Epithelial cell of prostate (primary cell): ENCODE results near the gene MREG.
"Not testable (repeated sequence)": the region's sequence is repeated elsewhere in the genome, so short reads cannot be mapped to it uniquely, and the experiment has no call there.

Experiments
- DNase-seq: peaks from one replicate; pipeline ENCODE4 v3.0.0-alpha.2; 2011; ENCODE audit warnings: low read depth, low spot score
- H3K27ac ChIP-seq: fragments of 450-650 bp; 2 replicates; pipeline ENCODE4 v1.5.1; 2017; ENCODE audit warnings: mild to moderate bottlenecking

The MREG gene

DNA sequence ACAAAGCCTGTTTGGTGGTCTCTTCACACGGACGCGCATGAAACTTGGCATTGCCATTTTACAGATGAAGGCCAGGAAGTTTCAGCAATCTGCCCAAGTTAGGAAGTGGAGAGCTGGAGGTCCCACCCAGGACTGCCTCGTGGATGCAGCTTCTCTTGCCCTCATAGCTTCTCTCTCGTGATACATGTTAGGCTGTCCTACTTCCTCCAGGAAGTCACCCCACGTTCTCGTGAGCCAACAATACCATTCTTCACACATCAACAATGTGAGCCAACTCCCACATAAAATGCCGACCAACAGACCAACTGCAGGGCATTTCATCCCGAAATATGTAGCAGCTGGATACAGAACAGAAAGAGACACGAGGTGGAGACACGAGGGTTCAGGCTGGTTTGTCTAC lies 85.3 kb downstream of the MREG start:
- no peak for DNase-seq

DNA sequence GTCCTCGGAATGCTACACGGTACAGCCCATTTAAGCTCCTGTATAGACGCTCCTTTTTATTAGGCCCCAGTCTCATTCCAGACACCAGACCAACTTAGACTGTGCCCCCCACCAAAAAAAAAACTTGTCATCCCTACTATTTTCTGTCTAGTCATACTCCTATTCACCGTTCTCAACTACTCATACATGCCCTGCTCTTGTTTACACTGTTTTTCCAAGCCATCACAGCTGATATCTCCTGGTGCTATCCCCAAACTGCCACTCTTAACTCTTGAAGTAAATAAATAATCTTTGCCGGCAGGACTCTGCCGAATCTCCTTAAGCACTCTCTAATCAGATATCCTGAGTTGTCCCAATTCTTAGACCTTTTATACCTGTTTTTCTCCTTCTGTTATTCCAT lies 86.4 kb downstream of the MREG start:
- not testable (repeated sequence) for H3K27ac ChIP-seq, DNase-seq

More for the DNA sequence above, 85.3 kb downstream of the MREG start:
- H3K27ac ChIP-seq, result no peak overlapping the region

DNA sequence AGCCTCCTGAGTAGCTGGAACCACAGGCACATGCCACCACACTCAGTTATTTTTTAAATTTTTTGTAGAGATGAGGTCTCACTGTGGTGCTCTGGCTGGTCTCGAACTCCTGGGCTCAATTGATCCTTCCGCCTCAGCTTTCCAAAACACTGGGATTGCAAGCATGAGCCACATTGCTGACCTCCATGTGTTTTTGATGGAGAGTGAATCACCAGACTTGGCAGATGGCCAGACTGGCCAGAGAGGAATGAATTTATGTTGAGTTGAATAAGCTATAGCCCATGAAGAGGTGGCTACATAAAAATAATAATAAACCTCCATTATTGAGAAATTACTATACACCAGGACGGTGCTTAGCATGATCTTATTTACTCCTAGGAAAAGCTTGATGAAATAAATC lies 91.5 kb downstream of the MREG start:
- DNase-seq, result no peak
- H3K27ac ChIP-seq, result no peak overlapping the region

DNA sequence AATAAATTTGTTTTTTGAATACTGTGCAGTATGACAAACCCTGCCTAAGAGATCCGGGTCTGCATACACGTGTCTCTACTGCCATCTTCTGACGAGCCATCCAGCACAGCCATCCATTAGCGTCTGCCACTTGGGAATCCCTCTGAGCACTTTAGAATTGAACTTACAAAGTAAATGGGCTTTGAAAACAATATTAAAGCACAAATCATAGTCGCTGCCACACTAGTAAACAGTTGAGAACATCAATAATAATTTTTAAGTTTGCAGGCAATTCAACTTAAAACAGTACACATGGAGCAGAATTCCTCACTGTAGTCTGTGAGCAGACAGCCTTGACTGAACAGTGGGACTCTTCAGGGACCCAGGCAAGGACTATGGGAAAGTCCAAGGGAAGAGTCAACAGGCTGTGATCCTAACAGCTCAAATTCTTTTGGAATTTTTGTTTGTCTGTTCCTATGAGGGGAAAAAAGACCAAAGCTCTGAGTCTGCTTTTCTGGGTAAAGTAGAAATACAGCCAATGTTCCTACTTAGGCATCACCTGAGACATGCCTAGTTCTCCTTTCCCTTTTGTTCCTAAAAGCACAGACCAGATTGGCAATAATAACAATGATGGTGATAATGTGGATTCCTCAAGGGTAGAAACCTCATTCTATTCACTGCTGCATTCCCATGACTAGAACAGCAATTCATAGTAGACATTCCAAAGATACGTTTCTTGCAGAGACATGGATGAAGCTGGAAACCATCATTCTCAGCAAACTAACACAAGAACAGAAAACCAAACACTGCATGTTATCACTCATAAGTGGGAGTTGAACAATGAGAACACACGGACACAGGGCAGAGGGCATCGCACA lies 92.9 kb downstream of the MREG start:
- DNase-seq, result no peak
- H3K27ac ChIP-seq, result no peak overlapping the region

DNA sequence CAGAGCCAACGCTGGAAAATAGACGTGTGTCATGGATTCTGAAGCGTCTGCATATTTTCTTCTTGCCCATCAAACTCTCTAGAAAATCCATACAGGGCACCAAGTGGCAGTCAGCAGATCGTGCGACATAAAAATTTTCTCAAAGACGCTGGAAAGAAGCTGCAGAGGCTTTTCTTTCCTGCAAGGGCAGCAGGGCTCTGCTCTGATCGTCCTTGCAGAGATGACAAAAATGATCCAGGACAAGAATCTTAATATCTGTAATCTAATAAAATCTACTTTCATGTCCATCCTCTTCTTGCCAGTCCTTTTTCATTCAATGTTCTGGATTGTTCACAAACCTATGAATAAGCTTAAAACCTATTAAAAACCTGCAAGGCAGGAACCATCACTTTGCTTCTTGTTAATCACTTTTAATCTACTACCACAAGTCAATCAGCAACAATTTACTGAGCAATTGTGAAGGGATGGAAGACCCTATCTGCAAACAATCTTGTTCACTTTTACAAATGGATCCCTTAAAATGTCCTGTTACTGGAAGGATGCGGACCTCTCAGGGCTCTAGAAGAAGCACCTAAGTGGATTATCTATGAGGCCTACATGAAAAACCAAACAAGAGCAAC lies 93.6 kb downstream of the MREG start:
- H3K27ac ChIP-seq, result no peak overlapping the region
- DNase-seq, result no peak

DNA sequence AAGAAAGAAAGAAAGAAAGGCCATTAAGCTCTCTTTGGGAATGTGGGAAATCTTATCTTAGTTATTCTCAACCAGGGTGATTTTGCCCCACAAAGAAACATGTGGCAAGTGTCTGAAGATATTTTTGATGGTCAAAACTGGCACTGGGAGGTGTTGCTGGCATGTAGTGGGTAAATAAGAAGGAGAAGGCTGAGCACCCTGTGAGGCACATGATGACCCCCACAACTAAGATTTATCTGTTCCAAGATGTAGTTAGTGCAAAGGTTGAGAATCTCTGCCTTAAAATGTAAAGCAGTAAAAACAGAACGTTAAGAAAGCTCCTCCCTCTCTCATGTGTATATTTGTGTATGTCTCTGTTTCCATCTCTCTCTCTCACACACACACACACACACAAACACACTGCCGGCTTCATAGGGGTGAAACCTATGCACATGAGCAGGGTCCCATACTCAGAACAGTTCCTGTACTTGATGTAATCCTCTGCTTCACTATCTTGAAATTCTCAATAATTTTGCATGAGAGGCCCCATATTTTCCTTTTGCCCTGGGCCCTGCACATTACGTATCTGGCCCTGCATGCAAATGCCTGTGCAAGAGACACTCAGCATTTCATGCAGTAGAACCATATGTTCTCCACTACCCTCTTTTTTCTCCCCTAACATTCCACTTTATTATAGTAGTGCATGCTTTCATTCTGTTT lies 94.3 kb downstream of the MREG start:
- no peak overlapping the region for H3K27ac ChIP-seq
- DNase-seq, result no peak

DNA sequence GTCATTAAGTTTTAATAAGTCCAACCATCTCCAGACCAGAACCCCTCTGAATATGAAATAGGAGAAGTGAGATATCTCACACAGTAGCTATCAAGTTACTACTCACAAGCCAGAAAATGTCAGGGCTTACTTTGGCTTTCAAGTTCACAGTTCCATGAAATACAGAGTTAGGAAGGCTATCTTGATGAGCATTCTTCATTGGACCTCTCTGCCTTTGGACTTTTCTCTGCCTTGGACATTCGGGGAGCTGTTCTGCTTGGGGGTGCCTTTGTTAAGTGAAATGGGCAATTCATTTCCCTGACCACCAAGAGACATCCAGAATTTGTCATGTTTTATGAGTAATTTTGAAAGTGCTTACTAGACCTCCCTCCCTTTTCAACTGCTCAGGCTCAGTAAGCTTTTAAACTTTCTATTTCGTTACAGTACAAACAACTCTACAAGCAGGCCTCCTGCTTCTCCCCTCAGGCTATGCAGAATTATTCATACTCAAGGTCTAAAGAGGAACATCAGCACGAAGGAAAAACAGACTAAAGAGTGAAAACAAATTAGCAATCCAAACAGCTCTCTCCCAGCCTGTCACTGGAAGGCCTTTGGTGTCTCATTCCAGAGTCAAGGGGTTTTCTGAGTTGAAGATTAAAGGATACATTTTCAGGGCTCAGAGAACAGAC lies 95.3 kb downstream of the MREG start:
- no peak overlapping the region for H3K27ac ChIP-seq
- peak; percentile 39 for DNase-seq

DNA sequence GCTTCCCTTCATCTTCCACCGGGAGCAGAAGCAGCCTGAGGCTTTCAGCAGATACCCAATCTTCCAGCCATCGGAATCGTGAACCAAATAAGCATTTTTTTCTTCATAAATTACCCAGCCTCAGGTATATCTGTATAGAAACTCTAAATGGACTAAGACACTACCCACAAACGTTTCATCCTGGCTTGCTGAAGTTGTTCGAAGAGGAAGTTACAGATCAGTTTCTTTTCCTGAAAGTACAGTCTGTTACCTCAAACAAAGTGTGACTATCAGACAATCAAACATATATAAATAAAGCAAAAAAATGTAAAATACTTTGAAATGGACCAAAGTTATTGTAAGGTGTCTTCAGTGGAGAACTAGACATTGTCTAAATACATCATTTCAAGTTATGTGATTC lies 97.9 kb downstream of the MREG start:
- no peak overlapping the region for H3K27ac ChIP-seq
- DNase-seq, result no peak

DNA sequence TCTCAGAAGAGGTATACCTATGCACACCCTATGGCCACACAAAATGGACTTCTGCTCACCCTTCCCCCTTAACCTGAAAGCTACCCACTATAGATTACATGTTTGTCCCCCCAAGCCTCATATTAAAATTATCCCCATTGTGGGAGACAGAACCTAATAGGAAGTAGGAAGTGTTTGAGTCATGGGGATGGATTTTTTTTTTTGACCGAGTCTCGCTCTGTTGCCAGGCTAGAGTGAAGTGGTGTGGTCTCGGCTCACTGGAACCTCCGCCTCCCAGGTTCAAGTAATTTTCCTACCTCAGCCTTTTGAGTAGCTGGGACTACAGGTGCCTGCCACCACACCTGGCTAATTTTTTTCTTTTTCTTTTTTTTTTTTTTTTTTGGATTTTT lies 98.6 kb downstream of the MREG start:
- no peak for DNase-seq
- no peak overlapping the region for H3K27ac ChIP-seq

DNA sequence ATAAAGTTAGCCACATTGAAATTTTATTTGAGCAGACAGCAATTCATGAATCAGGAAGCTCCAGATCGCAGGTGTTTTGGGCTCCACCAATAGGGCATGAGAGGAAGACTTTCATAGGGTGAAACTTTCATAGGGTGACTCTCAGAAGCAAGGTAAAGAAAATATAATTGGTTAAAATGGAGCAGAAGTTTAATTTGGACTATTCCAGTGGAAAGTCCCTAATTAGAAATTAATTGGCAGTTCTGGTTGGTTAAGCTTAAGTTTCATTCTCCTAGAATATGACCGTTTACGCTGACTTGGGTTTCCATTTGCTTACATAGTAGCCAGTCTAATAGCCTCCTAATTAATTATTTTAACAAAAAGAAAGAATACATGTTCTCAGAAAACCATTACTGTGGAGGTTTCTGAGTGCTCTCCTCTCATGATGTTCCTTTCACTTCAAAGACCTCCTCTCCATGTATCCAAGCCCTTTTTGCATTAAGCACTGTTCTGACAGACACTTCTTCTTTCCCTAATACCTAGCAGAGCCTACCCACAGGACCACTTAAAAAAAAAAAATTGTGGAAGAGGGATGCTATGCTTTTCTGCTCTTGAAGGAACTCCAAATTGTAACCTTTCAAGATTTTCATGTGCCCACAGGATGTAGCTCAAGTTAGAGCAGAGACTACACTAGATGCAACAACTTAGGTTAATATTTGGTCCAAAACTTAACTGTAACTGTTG lies 99.1 kb downstream of the MREG start:
- no peak overlapping the region for H3K27ac ChIP-seq
- DNase-seq, result no peak

DNA sequence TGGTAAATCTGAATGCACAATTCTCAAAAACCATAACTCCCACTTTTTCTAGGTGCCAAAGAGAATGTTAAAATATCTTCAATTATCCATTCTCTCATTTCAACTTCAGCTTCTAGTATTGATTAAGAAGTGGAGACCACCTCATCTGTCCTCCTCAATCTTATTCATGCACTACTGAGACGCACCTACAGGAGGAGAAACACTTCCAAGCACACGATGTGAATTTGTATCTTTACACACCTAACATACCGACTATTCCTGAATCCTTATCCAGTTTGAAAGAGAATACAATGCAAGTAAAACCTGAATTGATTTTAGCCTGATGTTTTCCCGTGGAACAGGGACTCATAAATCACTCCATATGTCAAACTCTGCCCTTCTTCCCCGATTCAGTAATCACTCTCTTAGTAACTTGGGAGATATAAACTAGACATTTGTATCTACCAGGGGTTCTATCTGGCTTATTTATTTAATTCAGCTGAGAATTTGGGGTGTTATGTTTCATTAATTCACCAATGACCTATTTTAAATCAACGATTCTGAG lies 101.0 kb downstream of the MREG start:
- no peak overlapping the region for H3K27ac ChIP-seq
- DNase-seq, result no peak

DNA sequence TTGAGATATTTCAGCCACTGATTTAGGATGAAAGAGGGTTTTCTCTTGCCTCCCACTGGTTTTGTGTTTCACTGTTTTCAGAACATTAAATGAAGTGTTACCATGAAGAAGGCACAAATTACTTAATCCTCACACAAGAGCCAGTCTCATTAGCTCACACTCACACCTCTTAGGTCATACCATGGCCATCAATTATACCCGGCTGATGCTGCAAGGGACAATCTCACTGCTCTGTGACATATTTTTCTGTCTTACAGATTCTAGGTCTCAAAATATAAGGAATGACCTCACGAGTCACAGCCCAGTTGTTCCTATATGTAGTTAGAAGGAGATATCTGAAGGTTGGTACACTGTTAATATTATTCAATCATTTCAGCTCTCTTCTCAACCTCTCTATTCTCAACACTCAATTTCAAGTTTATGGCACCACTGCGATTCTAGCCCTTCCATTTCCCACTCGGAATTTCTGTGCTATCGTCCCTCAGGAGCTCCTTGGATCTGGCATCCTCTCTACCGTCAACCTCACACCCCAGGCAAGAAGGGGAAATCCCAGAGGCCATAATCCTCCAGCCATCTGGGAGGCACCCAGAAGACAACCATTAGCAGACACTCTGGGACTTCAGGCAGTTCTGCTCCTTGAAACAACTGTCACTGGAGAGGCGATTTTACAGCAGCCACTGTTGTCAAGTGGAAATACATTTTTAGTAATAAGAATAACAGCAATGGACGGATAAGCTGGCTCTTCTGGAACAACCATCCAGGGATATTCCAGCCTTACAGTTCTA lies 101.9 kb downstream of the MREG start:
- no peak for DNase-seq
- no peak overlapping the region for H3K27ac ChIP-seq

DNA sequence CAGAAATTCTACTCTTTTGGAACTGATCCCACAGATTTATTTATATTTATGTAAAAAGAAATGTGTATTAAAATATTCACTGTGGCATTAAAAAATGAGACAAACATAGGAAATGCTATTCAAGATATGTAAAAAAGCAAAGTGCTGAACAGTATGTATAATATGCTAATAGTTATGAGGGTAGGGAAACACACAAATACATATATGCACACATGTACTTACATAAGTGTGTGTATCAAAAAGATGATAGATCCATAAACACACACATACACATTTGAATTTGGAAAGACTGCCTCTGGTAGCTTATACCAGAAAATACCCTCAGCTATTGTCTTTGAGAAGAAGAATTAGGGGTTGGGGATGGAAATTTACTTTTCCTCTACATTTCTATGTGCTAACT lies 103.2 kb downstream of the MREG start:
- H3K27ac ChIP-seq, result no peak overlapping the region
- DNase-seq, result no peak

DNA sequence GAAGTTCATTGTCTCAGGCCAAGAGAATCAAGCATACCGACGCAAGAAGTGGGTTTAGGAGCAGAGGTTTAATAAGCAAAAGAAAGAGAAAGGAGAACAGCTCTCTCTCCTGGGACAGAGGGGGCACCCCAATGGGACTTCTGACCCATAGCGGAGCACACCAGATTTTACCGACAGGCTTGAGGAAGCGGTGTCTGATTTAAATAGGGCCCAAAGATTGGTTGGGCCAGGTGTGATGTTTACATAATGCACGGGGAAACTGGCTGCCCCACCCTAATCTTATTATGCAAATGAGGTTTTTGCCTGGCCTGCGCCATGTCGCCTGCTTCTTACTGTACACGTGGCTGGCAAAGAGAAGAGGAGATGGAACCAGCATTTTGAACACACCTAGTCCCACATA lies 106.2 kb downstream of the MREG start:
- no peak for DNase-seq
- H3K27ac ChIP-seq, result no peak overlapping the region

DNA sequence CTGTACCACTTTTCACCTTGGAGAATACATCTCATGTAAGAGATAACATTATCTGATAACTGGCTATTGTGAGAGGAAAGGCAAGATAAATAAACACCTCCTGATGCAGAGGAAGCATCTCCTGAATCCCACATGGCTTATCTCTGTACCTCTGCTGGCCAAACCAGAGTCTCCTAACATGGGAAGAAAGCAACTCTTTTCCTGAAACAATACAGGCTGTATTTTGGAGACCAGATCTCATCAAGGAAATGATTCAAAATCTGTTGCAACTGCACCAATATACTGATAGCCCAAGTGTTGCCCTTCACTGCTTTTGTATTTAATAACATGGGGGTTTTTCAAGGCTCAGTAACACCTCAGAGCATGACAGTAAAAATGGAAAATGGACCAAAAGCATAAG lies 106.9 kb downstream of the MREG start:
- DNase-seq, result no peak
- H3K27ac ChIP-seq, result no peak overlapping the region

DNA sequence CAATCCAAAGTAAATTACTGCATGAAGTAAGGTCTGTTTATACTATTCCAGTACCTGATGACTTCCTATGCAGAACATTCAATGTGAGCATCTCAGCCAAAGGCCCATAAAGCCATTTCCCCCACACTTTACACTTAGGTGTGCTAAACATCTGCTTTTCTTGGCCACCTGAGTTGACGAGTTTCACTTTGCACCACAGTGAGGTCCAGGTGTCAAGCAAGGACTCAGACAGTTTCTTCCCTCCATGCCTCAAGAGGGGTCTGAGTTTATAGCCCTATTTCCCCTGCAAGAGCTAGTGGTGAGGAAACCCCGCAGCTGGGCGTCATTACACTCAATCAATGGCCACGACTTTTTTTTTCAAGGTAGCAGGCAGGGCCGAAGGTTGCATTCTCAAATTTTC lies 107.7 kb downstream of the MREG start:
- H3K27ac ChIP-seq, result no peak overlapping the region
- DNase-seq, result no peak

DNA sequence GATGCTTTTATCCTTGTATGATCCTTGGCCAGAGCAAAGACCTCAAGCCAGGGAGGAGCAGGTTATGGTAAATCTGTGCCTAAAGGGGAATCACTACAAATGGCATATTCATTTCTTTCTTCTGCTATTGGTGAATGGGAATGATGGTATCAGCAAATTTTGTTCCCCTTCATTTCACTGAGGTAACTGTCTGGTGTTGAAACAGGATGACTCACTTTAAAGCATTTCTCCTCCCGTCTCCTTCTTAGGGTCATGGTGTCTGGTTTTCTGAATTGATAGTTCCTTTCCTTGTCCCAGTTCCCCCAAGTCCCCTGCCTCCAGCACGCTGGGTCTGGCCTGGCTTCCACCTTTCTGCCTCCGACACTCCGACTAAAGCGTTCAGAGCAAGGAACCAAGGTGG lies 109.2 kb downstream of the MREG start:
- DNase-seq, result peak; percentile 22
- no peak overlapping the region for H3K27ac ChIP-seq

DNA sequence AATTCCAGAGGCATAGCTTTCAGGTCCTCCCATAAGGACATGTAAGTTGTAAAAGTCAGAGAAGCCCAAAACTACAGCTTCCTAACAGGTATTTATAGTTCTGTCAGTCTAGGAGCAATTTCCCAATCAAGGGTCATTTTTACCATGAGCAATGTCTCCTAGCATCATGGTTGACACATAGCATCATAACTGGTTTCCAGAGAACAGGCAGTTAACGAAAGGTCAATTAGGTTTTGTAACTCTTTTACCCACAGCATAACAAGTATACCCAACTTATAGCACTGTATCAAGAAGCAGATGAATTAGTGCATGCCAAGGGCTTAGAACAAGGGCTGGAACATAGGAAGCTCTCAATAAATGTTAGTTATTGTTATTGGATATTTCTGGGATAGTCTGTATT lies 110.1 kb downstream of the MREG start:
- DNase-seq, result no peak

DNA sequence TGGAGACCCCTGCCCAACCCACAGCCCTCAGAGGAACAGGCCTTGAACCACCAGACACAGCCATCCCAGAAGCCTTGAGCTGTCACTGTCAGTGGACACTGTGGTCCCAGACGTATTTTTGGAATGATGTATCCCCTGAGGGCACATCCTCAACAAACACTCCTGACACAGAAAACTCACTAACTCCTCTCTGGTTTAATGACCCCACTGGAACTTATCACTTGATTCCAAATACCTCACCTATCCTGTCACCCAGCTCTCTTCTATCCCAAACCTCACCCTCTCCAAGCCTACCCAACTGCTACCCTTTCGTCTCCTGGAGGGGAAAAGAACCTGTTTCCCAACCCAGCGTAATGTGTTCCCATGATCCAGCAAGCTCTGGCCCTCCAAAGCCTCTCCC lies 111.6 kb downstream of the MREG start:
- no peak for DNase-seq
- H3K27ac ChIP-seq, result no peak overlapping the region

More for the DNA sequence above, 110.1 kb downstream of the MREG start:
- no peak overlapping the region for H3K27ac ChIP-seq
